ENCODE data around the gene MAP2K1. TPM values are rescaled to one million over a fixed set of nuclear protein-coding genes. Genes with fewer than 3 reads are reported as not detected.
A peak's percentile ranks its signal among the peaks of the same experiment; 100 is the strongest.
"Not testable (repeated sequence)": the region's sequence is repeated elsewhere in the genome, so short reads cannot be mapped to it uniquely, and the experiment has no call there.

MAP2K1 gene
- total RNA-seq, 1 donor from 2014 or later: 66.5 TPM

DNA sequence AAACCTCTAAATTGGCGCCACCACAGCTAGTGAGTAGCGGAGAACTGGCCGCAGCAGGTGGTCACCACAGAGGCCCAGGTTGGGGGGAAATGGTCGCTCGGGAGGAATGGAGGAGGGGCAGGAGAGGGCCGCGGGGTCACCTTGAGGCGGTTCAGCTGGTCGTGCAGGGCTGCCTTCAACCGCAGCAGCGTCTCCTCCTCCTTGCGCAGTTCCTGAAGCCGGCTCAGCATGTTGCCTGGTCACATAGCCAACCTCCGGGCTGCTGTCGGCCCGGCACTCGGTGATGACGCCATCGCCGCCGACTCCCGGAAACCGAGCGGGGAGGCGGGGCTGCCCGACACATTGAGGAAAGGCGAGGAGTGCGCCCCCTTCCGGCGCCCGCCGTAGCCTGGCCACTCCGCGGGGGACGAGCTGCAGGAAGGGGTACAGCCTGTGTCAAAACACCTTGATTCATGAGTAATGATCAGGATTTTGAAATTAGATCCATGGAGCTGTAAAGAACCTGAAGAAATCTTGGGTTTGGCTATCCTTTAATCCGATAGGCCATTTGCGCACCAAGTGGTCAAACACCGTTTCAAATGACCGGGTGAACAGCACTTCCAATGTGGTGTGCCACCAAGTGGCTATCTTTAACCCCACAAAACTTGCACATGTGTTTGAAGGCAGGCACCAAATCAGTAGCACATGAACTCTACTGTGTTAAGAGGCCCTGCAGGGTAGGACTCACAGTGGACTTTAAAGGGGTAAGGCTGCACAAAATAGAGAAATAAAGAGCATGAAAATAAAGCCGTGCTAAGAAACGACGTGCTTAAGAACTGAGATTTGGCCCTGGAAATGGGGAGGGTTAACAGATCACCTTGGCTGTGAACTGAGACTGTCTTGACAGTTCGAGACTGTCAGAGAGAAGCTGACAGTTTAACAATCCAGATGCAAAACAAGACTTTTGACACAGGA lies 111.1 kb downstream of the MAP2K1 start, which contains the start of gene SNAPC5:
TSS of gene SNAPC5 (minus strand) at position 261 of the 954 bp plus-strand sequence. CDS start at position 230, 31 bp downstream.
- FAIRE-seq: no peak
- H3K4me1 Mint-ChIP-seq (ENCODE audit: low read depth, unreplicated experiment): peaks cover 28% of the 10 kb centered on the region

DNA sequence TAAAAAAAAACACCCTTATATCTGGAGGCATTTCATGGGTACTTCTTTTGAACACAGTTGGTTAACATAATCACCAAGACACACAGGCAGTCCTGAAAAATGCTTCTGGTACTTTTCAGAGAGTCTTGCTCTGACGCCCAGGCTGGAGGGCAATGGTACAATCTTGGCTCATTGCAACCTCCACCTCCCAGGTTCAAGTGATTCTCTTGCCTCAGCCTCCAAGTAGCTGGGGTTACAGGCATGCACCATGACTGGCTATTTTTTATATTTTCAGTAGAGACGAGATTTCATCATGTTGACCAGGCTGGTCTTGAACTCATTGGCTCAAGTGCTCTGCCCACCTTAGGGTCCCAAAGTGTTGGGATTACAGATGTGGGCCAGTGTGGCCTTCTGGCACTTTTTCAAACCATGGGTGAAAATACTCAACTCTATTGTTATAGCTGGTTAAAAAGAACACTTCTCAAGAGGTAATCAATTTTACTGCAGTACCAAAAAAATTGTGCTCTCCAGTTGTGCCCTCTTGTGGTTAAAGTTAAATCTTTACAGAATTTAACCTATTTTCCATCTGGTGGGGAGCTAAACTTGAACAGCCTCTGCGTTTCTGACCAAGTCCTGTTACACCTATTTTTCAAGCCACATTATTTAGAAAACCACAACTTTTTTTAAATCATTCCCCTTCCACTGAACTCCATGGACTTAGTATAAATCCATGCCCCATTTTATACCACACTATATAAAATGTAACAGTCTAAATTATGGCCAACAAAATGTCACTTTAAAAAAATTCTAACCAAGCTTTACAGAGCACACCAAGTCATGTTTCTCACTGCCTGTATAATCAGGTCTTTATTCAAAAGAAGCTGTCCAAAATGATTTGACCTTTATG lies 112.0 kb downstream of the MAP2K1 start:
- H3K36me3 Mint-ChIP-seq (ENCODE audit: low read depth, unreplicated experiment): peaks cover 24% of the 10 kb centered on the region
- Histone ChIP-seq H3K4me3 (ENCODE audit: insufficient read depth, low read depth, low read length) (no peak overlapping the region), H2AFZ (ENCODE audit: low read depth, low read length) (no peak overlapping the region), H4K20me1 (ENCODE audit: insufficient read depth, low read length) (peaks cover 60% of the 10 kb centered on the region), H3K27me3 (ENCODE audit: insufficient read depth, low read length) (no peaks in the 10 kb centered on the region), H3K4me1 (ENCODE audit: insufficient read depth, low read length) (peaks cover 21% of the 10 kb centered on the region), H3K27ac (ENCODE audit: low read depth, low read length) (no peak overlapping the region), H3K4me2 (ENCODE audit: low read length) (peak overlapping the region; percentile 99), H3K9me3 (ENCODE audit: insufficient read depth, low read depth, low read length) (no peaks in the 10 kb centered on the region), H3K9ac (ENCODE audit: low read length) (peak overlapping the region; percentile 7), H3K79me2 (ENCODE audit: insufficient read depth, low read length) (peaks cover 57% of the 10 kb centered on the region), H3K36me3 (ENCODE audit: insufficient read depth, low read length) (peaks cover 68% of the 10 kb centered on the region)
- FAIRE-seq: no peak
- no peaks in the 10 kb centered on the region for H3K27me3 Mint-ChIP-seq (ENCODE audit: low read depth, unreplicated experiment)
- peak overlapping the region; percentile 34 for H3K4me3 Mint-ChIP-seq (ENCODE audit: unreplicated experiment)
- DNase-seq (ENCODE audit: low read depth): peak; percentile 6
- H3K4me1 Mint-ChIP-seq (ENCODE audit: low read depth, unreplicated experiment): peaks cover 31% of the 10 kb centered on the region
- H3K9me3 Mint-ChIP-seq (ENCODE audit: unreplicated experiment): no peaks in the 10 kb centered on the region
- H3K27ac Mint-ChIP-seq (ENCODE audit: unreplicated experiment): peak overlapping the region; percentile 92
- no peak for TF ChIP-seq EZH2 (IDR thresholded peaks at IDR 0.05; ENCODE audit: insufficient read depth, low read length)
- TF ChIP-seq, protein P1, sequence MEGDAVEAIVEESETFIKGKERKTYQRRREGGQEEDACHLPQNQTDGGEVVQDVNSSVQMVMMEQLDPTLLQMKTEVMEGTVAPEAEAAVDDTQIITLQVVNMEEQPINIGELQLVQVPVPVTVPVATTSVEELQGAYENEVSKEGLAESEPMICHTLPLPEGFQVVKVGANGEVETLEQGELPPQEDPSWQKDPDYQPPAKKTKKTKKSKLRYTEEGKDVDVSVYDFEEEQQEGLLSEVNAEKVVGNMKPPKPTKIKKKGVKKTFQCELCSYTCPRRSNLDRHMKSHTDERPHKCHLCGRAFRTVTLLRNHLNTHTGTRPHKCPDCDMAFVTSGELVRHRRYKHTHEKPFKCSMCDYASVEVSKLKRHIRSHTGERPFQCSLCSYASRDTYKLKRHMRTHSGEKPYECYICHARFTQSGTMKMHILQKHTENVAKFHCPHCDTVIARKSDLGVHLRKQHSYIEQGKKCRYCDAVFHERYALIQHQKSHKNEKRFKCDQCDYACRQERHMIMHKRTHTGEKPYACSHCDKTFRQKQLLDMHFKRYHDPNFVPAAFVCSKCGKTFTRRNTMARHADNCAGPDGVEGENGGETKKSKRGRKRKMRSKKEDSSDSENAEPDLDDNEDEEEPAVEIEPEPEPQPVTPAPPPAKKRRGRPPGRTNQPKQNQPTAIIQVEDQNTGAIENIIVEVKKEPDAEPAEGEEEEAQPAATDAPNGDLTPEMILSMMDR (IDR thresholded peaks at IDR 0.05; ENCODE audit: insufficient read depth, low read depth, low read length): peak; percentile 37

More for the DNA sequence above, 111.1 kb downstream of the MAP2K1 start, which contains the start of gene SNAPC5:
- peak; percentile 81 for DNase-seq (ENCODE audit: low read depth)
- Mint-ChIP-seq H3K27me3 (ENCODE audit: low read depth, unreplicated experiment) (no peaks in the 10 kb centered on the region), H3K27ac (ENCODE audit: unreplicated experiment) (peak within 1 kb of the TSS; percentile 92), H3K36me3 (ENCODE audit: low read depth, unreplicated experiment) (peaks cover 22% of the 10 kb centered on the region), H3K9me3 (ENCODE audit: unreplicated experiment) (no peaks in the 10 kb centered on the region), H3K4me3 (ENCODE audit: unreplicated experiment) (peak within 1 kb of the TSS; percentile 88)
- Histone ChIP-seq H3K79me2 (ENCODE audit: insufficient read depth, low read length) (peaks cover 47% of the 10 kb centered on the region), H3K9ac (ENCODE audit: low read length) (peak within 1 kb of the TSS; percentile 92), H3K27ac (ENCODE audit: low read depth, low read length) (peak within 1 kb of the TSS; percentile 70), H2AFZ (ENCODE audit: low read depth, low read length) (peak within 1 kb of the TSS; percentile 43), H3K27me3 (ENCODE audit: insufficient read depth, low read length) (no peaks in the 10 kb centered on the region), H3K4me3 (ENCODE audit: insufficient read depth, low read depth, low read length) (peak within 1 kb of the TSS; percentile 85), H4K20me1 (ENCODE audit: insufficient read depth, low read length) (peaks cover 50% of the 10 kb centered on the region), H3K36me3 (ENCODE audit: insufficient read depth, low read length) (peaks cover 69% of the 10 kb centered on the region), H3K4me2 (ENCODE audit: low read length) (peak within 1 kb of the TSS; percentile 99), H3K4me1 (ENCODE audit: insufficient read depth, low read length) (peaks cover 18% of the 10 kb centered on the region), H3K9me3 (ENCODE audit: insufficient read depth, low read depth, low read length) (no peaks in the 10 kb centered on the region)
- no peak for TF ChIP-seq EZH2 (IDR thresholded peaks at IDR 0.05; ENCODE audit: insufficient read depth, low read length)
- TF ChIP-seq, protein P1 (IDR thresholded peaks at IDR 0.05; ENCODE audit: insufficient read depth, low read depth, low read length): peak; percentile 85

DNA sequence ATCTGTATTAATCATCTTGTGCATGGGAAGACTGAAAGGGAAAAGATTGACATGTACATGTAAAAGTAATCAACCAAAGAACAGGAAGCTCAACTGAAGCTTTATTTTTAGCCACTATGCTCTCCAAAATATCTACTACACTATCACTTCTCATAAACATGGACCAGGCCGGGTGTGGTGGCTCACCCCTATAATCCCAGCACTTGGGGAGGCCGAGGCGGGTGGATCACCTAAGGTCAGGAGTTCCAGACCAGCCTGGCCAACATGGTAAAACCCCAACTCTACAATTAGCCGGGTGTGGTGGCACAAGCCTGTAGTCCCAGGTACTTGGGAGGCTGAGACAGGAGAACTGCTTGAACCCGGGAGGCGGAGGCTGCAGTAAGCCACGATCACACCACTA lies 113.6 kb downstream of the MAP2K1 start:
- Histone ChIP-seq H3K9ac (ENCODE audit: low read length) (peak overlapping the region; percentile 11), H3K4me2 (ENCODE audit: low read length) (peak overlapping the region; percentile 9), H3K79me2 (ENCODE audit: insufficient read depth, low read length) (peaks cover 69% of the 10 kb centered on the region), H4K20me1 (ENCODE audit: insufficient read depth, low read length) (peaks cover 66% of the 10 kb centered on the region), H3K4me1 (ENCODE audit: insufficient read depth, low read length) (peaks cover 21% of the 10 kb centered on the region), H3K36me3 (ENCODE audit: insufficient read depth, low read length) (peaks cover 58% of the 10 kb centered on the region)
- DNase-seq (ENCODE audit: low read depth); H2AFZ ChIP-seq (ENCODE audit: low read depth, low read length); FAIRE-seq; H3K27me3 ChIP-seq (ENCODE audit: insufficient read depth, low read length); H3K4me3 ChIP-seq (ENCODE audit: insufficient read depth, low read depth, low read length); H3K9me3 Mint-ChIP-seq (ENCODE audit: unreplicated experiment); H3K27ac ChIP-seq (ENCODE audit: low read depth, low read length); H3K27me3 Mint-ChIP-seq (ENCODE audit: low read depth, unreplicated experiment); H3K9me3 ChIP-seq (ENCODE audit: insufficient read depth, low read depth, low read length): not testable (repeated sequence)
- H3K36me3 Mint-ChIP-seq (ENCODE audit: low read depth, unreplicated experiment): peaks cover 20% of the 10 kb centered on the region
- H3K4me1 Mint-ChIP-seq (ENCODE audit: low read depth, unreplicated experiment): peaks cover 31% of the 10 kb centered on the region
- peak overlapping the region; percentile 59 for H3K4me3 Mint-ChIP-seq (ENCODE audit: unreplicated experiment)
- peak overlapping the region; percentile 12 for H3K27ac Mint-ChIP-seq (ENCODE audit: unreplicated experiment)
